HG03558 (cell line): ENCODE results near the gene ZNF560.

Experiments
- ATAC-seq: cut with Tn5 transposase; IDR thresholded peaks from one replicate; pipeline ENCODE4 v1.9.1; 2021; ENCODE audit warnings: moderate number of reproducible peaks; ENCODE audit not compliant: unreplicated experiment; ENCODE audit errors: extremely low read depth

The ZNF560 gene

GRCh38 chr19:9445037-9445436 lies 53.4 kb downstream of the ZNF560 start:
- ATAC-seq: no peak

- no peak for ATAC-seq
Observed at GRCh38 chr19:9436358-9436757, 62.1 kb downstream of the ZNF560 start.

- peak; percentile 70 for ATAC-seq
Observed at GRCh38 chr19:9435279-9436268, 62.8 kb downstream of the ZNF560 start, which contains the start of gene ZNF266. ZNF266 (minus strand) TSS chr19:9435573; CDS start chr19:9420089, 15,484 bp downstream.

- ATAC-seq: no peak
Observed at GRCh38 chr19:9431475-9431874, 66.9 kb downstream of the ZNF560 start.

- no peak for ATAC-seq
Observed at GRCh38 chr19:9430444-9430843, 68.0 kb downstream of the ZNF560 start.

- ATAC-seq: no peak
Observed at GRCh38 chr19:9427941-9428340, 70.5 kb downstream of the ZNF560 start.
